NB4 (cell line): ENCODE measurements around the gene APRT.

Experiments
- POLR2A ChIP-seq: IDR thresholded peaks from 2 replicates; pipeline ENCODE4 v1.6.1; 2011; ENCODE audit warnings: mild to moderate bottlenecking; ENCODE audit not compliant: insufficient read length; ENCODE audit errors: extremely low read depth
- TF ChIP-seq, protein P1 (sequence below): IDR thresholded peaks from one replicate; pipeline ENCODE4 v1.5.1; 2012; ENCODE audit warnings: low read depth, low read length

GRCh38 chr16:88820385-88821025 lies 8.8 kb upstream of the APRT start:
- TF ChIP-seq, protein P1, sequence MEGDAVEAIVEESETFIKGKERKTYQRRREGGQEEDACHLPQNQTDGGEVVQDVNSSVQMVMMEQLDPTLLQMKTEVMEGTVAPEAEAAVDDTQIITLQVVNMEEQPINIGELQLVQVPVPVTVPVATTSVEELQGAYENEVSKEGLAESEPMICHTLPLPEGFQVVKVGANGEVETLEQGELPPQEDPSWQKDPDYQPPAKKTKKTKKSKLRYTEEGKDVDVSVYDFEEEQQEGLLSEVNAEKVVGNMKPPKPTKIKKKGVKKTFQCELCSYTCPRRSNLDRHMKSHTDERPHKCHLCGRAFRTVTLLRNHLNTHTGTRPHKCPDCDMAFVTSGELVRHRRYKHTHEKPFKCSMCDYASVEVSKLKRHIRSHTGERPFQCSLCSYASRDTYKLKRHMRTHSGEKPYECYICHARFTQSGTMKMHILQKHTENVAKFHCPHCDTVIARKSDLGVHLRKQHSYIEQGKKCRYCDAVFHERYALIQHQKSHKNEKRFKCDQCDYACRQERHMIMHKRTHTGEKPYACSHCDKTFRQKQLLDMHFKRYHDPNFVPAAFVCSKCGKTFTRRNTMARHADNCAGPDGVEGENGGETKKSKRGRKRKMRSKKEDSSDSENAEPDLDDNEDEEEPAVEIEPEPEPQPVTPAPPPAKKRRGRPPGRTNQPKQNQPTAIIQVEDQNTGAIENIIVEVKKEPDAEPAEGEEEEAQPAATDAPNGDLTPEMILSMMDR = no peak
- no peak for TF ChIP-seq POLR2A
